WTC11 (cell line): Measurements from ENCODE around the gene FBXL14. TPM values are rescaled to one million over a fixed set of nuclear protein-coding genes. Genes with fewer than 3 reads are reported as not detected.

Experiments used
- ATAC-seq: fragments of 200-7000 bp; cut with Tn5 transposase; 2 replicates; pipeline ENCODE4 v1.10.0; 2021; ENCODE audit warnings: mild to moderate bottlenecking, moderate library complexity
- CTCF ChIA-PET: fragments of 300-600 bp; sonication (Branson Sonifier 250); formaldehyde crosslinking; loops from one replicate; lab custom pipeline; 2021; ENCODE audit warnings: antibody characterized with exemption; lab: Charles Lee
- POLR2A ChIA-PET: fragments of 350-600 bp; sonication (Branson Sonifier 250); formaldehyde crosslinking; loops from one replicate; lab custom pipeline; 2021; ENCODE audit warnings: antibody characterized with exemption; lab: Charles Lee
- DNase-seq: peaks from one replicate; pipeline ENCODE4 v3.0.0; 2021; ENCODE audit warnings: low spot score
- H3K27ac Mint-ChIP-seq: 2 replicates; pipeline ENCODE4 v1.8.0; 2021; ENCODE audit warnings: mixed read lengths
- H3K27me3 Mint-ChIP-seq: 2 replicates; pipeline ENCODE4 v1.8.0; 2021; ENCODE audit warnings: low read depth, mild to moderate bottlenecking, moderate library complexity, mixed read lengths
- H3K36me3 Mint-ChIP-seq: 2 replicates; pipeline ENCODE4 v1.8.0; 2021; ENCODE audit warnings: mixed read lengths
- H3K4me1 Mint-ChIP-seq: 2 replicates; pipeline ENCODE4 v1.8.0; 2022; ENCODE audit warnings: mixed read lengths
- H3K4me3 Mint-ChIP-seq: 2 replicates; pipeline ENCODE4 v1.8.0; 2021; ENCODE audit warnings: mild to moderate bottlenecking, moderate library complexity, mixed read lengths
- H3K9me3 Mint-ChIP-seq: 2 replicates; pipeline ENCODE4 v1.8.0; 2021; ENCODE audit warnings: mixed read lengths
- ESRRA ChIP-seq: sonication (generic); formaldehyde crosslinking; IDR thresholded peaks from 2 replicates; pipeline ENCODE4 v1.8.1; 2022; ENCODE audit warnings: mild to moderate bottlenecking, missing genetic modification reagents, borderline replicate concordance
- FOXK1 ChIP-seq: sonication (generic); formaldehyde crosslinking; IDR thresholded peaks from 2 replicates; pipeline ENCODE4 v1.8.0; 2022; ENCODE audit warnings: mild to moderate bottlenecking, moderate library complexity, missing genetic modification reagents
- GTF2I ChIP-seq: fragments of 250-450 bp; sonication (Bioruptor Pico); conservative IDR thresholded peaks from 2 replicates; pipeline ENCODE4 v1.4.0; 2021; ENCODE audit warnings: mild to moderate bottlenecking
- MXD4 ChIP-seq: fragments of 250-450 bp; sonication (Bioruptor Pico); IDR thresholded peaks from 2 replicates; pipeline ENCODE4 v1.8.0; 2021; ENCODE audit warnings: mild to moderate bottlenecking, moderate library complexity, borderline replicate concordance
- NR1H2 ChIP-seq: sonication (generic); formaldehyde crosslinking; IDR thresholded peaks from 2 replicates; pipeline ENCODE4 v1.9.0; 2021; ENCODE audit warnings: mild to moderate bottlenecking, moderate library complexity, missing genetic modification reagents
- SMAD3 ChIP-seq: sonication (generic); formaldehyde crosslinking; IDR thresholded peaks from 2 replicates; pipeline ENCODE4 v1.8.0; 2022; ENCODE audit warnings: missing genetic modification reagents, mild to moderate bottlenecking, borderline replicate concordance
- ZNF263 ChIP-seq: sonication (generic); formaldehyde crosslinking; IDR thresholded peaks from 2 replicates; pipeline ENCODE4 v1.8.1; 2022; ENCODE audit warnings: low read depth, mild to moderate bottlenecking, moderate library complexity, missing genetic modification reagents
- ZNF317 ChIP-seq: sonication (generic); formaldehyde crosslinking; IDR thresholded peaks from 2 replicates; pipeline ENCODE4 v1.8.1; 2023; ENCODE audit warnings: low read depth, mild to moderate bottlenecking, moderate library complexity, missing genetic modification reagents, borderline replicate concordance
- total RNA-seq: library from RNA; stranded (reverse); gene quantifications from 3 replicates; pipeline ENCODE4 v1.2.3, GENCODE V29; 2021
- TF ChIP-seq, protein P1 (sequence below): sonication (generic); formaldehyde crosslinking; IDR thresholded peaks from 2 replicates; pipeline ENCODE4 v1.8.0; 2022; ENCODE audit warnings: mild to moderate bottlenecking, missing genetic modification reagents
- TF ChIP-seq, protein P2 (sequence below): fragments of 250-450 bp; sonication (Bioruptor Pico); conservative IDR thresholded peaks from 2 replicates; pipeline ENCODE4 v1.9.0; 2021; ENCODE audit warnings: mild to moderate bottlenecking
- TF ChIP-seq, protein P3 (sequence below): fragments of 250-450 bp; sonication (Bioruptor Pico); IDR thresholded peaks from 2 replicates; pipeline ENCODE4 v1.8.0; 2021; ENCODE audit warnings: mild to moderate bottlenecking
- TF ChIP-seq, protein P4 (sequence below): fragments of 250-450 bp; sonication (Bioruptor Pico); IDR thresholded peaks from 2 replicates; pipeline ENCODE4 v1.9.0; 2021; ENCODE audit warnings: mild to moderate bottlenecking

Gene FBXL14
- total RNA-seq, 1 experiment from 2014 or later = 12.0 TPM

DNA sequence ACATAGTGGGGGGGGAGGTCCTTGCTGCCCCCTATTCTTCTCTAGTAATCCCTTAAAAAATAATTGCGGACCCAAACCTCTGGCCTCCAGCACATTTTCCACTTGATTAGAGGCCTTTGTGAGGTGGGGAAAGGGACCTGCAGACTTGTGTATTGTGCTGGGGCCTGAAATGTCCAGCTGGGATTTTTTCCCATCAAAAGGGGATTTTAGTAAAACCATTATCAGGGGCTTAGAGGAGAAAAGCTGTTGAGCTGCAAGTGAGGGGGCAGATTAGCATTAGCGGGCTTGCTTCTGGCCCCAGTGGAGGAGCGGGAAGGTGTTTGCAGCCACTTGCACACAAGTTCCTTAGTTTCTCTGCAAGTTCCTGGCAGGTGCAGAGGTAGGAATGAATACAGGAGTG lies 13.9 kb downstream of the FBXL14 start (continued):
- no peak for TF ChIP-seq ZNF263 (CRISPR knock-in tag)

DNA sequence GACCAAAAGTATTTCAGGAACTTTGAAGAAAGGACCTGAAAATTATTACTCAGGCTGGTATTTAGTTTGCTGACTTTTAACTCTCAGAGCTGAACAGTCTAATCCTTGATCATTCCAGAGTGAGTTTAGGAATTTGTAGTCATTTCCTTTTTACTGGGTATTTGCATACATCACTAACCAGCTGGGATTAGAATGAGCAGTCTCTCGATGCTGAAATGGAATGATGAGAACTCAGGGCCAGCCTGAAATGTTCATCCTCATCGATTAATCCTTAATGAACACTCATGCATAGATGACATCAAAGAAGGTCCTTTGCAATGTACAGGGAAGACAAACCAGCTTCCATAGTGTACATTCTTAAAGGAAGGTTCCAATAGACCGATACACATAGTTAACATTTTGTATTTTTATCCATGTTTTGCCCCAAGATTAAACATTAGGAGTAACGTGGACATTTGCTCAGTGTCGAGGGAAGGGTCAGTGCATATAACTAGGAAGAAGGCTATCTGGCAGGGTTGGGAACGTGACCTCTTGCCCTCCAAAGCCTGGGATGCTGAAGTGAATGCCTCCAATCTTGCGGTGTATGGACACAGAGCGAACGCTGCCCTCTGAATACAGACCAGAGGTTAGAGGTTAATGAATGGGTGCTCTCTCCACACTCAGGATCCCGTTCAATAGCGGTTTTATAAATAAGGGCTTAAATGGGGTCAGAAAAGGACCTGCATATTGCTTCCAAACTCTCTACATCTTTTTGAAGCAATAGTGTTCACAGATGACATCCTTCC lies 14.5 kb downstream of the FBXL14 start:
- H3K36me3 Mint-ChIP-seq = no peaks in the 10 kb centered on the region
- CTCF ChIA-PET = interaction anchor here (1.2 to 2.0 kb wide), 3 partner anchors 11 to 462 kb away, joined by 3 to 8 read pairs (median 4); no protein-coding TSS in a partner anchor
- H3K4me3 Mint-ChIP-seq = no peak overlapping the region
- no peak for ATAC-seq
- 0 out of 2 replicates have a peak, but pooled peaks cover 9% of the 10 kb centered on the region for H3K4me1 Mint-ChIP-seq
- POLR2A ChIA-PET = interaction anchor here (0.6 to 1.0 kb wide), 2 partner anchors 35 to 1071 kb away, joined by 3 to 4 read pairs; no protein-coding TSS in a partner anchor
- H3K9me3 Mint-ChIP-seq = no peaks in the 10 kb centered on the region
- no peak for DNase-seq
- peaks cover 19% of the 10 kb centered on the region for H3K27me3 Mint-ChIP-seq
- TF ChIP-seq FOXK1 (CRISPR knock-in tag) (no peak), NR1H2 (CRISPR knock-in tag) (no peak), GTF2I (CRISPR knock-in tag) (no peak), MXD4 (no peak), ESRRA (CRISPR knock-in tag) (no peak), SMAD3 (no peak)
- TF ChIP-seq, protein P1, sequence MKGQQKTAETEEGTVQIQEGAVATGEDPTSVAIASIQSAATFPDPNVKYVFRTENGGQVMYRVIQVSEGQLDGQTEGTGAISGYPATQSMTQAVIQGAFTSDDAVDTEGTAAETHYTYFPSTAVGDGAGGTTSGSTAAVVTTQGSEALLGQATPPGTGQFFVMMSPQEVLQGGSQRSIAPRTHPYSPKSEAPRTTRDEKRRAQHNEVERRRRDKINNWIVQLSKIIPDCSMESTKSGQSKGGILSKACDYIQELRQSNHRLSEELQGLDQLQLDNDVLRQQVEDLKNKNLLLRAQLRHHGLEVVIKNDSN (CRISPR knock-in tag) = no peak
- TF ChIP-seq, protein P2, sequence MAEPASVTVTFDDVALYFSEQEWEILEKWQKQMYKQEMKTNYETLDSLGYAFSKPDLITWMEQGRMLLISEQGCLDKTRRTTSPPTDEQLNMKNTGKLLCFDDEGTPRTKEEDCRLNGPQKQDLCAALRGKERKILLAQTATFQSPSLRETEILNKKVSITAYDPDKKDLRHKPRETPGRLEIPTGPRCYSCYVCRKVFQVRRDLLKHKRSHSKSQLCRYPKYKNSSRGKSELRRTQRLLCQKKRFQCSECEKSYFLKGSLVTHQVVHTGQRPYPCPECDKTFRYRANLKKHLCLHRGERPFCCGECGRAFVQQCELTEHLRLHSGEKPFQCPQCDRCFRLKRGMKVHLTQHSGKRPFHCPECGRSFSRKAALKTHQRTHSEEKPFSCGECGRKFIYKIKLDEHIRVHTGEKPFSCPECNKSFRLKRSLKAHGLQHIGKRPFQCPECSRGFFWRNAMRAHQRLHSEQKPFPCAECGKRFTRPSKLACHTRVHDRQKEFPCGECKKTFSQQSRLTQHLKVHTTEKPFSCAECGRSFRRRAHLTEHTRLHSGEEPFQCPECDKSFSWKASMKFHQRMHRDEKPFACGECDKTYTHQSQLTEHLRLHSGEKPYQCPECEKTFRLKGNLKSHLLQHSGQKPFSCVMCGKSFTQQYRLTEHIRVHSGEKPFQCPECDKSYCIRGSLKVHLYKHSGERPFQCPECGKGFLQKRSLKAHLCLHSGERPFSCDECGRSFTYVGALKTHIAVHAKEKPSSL (CRISPR knock-in tag) = no peak
- TF ChIP-seq, protein P3, sequence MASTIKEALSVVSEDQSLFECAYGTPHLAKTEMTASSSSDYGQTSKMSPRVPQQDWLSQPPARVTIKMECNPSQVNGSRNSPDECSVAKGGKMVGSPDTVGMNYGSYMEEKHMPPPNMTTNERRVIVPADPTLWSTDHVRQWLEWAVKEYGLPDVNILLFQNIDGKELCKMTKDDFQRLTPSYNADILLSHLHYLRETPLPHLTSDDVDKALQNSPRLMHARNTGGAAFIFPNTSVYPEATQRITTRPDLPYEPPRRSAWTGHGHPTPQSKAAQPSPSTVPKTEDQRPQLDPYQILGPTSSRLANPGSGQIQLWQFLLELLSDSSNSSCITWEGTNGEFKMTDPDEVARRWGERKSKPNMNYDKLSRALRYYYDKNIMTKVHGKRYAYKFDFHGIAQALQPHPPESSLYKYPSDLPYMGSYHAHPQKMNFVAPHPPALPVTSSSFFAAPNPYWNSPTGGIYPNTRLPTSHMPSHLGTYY (CRISPR knock-in tag) = no peak
- no peak overlapping the region for H3K27ac Mint-ChIP-seq

DNA sequence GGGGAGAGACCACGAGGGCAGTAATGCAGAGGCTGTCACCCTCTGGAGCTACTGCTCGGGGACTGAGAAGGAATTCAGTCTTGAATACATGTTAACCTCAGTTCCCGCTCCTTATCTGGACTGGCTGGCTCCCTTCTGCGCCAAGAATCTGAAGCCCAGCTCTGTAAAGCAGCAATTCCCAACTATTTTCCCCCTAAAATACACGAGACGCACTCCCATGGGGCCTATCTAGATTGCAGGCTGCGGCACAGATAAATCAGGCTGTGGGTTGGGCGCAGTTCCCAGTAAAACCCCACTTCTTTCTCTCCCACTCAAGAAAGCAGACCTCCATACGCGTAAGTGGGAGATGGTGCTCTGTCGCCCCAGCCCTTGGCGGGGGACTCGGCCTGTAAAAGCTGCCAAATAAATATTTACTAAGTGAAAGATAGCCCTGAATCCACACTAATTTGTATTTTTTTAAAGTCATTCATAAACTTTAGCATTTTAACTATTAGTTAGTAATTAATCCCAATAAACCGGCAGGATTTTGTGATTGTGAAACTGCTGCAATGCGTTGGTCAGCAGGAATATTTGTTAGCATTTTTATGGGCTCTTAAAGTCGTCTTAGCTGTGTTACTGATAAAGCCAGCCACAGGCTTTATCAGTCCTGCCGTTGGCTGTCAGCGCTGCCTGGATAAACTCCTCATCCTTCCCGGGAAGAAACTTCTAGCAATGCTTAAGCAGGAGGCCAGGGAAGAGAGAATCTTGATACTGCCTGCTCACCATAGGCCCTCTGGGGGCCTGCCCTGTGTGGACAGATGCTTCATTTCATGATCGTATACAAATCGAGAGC lies 17.8 kb downstream of the FBXL14 start:
- Mint-ChIP-seq H3K4me1 (0 out of 2 replicates have a peak, but pooled peaks cover 6% of the 10 kb centered on the region), H3K27ac (no peak overlapping the region), H3K9me3 (peaks cover 4% of the 10 kb centered on the region), H3K36me3 (peaks cover 5% of the 10 kb centered on the region; the same call in 1 of the 2 replicates), H3K4me3 (no peak overlapping the region), H3K27me3 (peaks cover 8% of the 10 kb centered on the region)
- ChIA-PET CTCF (interaction anchor here (3.6 to 4.3 kb wide), 2 partner anchors 59 to 459 kb away, joined by 24 to 31 read pairs; no protein-coding TSS in a partner anchor), POLR2A (no interaction called here)
- TF ChIP-seq, protein P4, sequence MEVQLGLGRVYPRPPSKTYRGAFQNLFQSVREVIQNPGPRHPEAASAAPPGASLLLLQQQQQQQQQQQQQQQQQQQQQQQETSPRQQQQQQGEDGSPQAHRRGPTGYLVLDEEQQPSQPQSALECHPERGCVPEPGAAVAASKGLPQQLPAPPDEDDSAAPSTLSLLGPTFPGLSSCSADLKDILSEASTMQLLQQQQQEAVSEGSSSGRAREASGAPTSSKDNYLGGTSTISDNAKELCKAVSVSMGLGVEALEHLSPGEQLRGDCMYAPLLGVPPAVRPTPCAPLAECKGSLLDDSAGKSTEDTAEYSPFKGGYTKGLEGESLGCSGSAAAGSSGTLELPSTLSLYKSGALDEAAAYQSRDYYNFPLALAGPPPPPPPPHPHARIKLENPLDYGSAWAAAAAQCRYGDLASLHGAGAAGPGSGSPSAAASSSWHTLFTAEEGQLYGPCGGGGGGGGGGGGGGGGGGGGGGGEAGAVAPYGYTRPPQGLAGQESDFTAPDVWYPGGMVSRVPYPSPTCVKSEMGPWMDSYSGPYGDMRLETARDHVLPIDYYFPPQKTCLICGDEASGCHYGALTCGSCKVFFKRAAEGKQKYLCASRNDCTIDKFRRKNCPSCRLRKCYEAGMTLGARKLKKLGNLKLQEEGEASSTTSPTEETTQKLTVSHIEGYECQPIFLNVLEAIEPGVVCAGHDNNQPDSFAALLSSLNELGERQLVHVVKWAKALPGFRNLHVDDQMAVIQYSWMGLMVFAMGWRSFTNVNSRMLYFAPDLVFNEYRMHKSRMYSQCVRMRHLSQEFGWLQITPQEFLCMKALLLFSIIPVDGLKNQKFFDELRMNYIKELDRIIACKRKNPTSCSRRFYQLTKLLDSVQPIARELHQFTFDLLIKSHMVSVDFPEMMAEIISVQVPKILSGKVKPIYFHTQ (CRISPR knock-in tag) = no peak
- no peak for TF ChIP-seq ZNF317 (CRISPR knock-in tag)
- ATAC-seq = no peak
- no peak for DNase-seq
